ENCODE data around the gene RHBDD1. TPM values are rescaled to one million over a fixed set of nuclear protein-coding genes. Genes with fewer than 3 reads are reported as not detected.
A peak's percentile ranks its signal among the peaks of the same experiment; 100 is the strongest.

Gene RHBDD1
- total RNA-seq, 2 donors from 2014 or later: 47.2 to 49.4 TPM

DNA sequence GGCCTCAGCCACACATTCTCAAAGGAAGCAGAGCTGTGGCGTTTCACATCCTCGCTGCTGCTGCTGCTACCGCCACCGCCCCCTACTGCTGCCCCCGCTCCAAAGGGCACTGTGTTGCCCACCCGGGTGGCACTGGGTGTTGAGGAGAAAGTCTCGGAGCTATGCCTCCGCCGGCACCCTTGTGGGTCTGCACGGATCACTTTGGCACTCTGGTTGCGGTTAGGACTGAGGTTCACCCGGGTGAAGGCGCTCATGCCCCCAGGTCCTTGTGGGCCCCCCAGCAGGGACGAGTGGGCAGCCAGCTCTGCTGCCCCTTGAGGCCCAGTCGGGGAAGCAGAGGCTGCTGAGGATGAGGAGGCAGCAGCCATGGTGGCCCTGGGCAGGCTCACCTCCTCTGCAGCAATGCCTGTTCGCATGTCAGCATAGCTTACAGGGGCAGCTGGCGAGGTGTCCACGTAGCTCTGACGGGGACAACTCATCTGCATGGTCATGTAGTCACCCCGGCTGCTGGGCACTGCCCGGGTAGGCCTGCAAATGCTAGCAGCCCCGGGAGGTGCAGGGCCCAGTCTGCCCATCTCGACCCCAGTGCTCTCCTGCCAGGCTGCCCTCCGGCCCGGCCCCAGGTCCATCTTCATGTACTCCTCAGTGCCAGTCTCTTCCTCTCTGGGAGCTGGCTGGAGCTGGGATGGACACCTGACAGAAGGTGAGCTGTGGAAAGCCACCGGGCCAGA lies 40.4 kb upstream of the RHBDD1 start:
- Mint-ChIP-seq H3K4me1 (ENCODE audit: low read depth) (peaks cover 53% of the 10 kb centered on the region), H3K4me3 (no peak overlapping the region), H3K36me3 (ENCODE audit: insufficient read depth in 2 of 2) (no peaks in the 10 kb centered on the region), H3K9me3 (no peaks in the 10 kb centered on the region), H3K27me3 (ENCODE audit: low read depth) (no peaks in the 10 kb centered on the region), H3K27ac (no peak overlapping the region)
- ATAC-seq (replicated peaks in 1 of 2): no peak
- no peak for DNase-seq

DNA sequence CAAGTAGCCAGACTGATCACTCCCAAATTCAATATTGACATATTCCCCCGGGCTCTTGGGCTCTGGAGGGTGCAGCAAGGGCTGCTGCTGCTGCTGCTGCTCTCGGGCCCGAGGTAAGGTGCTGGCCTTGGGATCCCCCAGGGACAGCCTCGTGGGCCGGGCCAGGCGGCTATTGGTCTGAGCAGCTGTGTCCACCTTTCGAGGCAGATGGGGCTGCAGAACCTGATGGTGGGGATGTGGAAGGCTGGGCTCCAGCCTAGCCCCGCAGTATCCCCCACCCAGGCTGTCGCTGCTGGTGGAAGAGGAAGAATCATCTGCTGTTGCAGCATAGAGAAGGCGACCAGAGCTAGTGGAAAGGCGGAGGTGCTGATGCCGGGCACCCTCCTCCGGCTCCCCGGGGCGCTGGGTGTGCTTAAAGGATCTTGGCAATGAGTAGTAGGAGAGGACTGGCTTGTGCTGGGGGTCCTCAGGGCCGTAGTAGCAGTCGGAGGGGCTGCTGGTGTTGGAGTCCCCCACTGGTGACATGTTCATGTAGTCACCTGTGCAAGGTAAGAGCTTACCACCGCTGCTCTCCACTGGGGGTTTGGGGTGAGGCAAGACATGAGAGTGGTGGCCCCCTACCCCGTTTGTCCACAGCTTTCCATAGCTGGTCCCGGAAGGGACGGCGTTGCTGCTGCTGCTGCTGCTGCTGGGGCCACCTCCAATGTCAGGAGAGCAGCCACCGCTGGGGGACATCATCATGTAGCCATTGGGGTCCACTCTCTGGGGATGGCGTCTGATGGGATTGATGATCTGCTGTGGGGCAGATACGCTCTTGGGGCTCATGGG lies 39.6 kb upstream of the RHBDD1 start:
- peaks cover 53% of the 10 kb centered on the region for H3K4me1 Mint-ChIP-seq (ENCODE audit: low read depth)
- H3K9me3 Mint-ChIP-seq: no peaks in the 10 kb centered on the region
- H3K4me3 Mint-ChIP-seq: no peak overlapping the region
- no peaks in the 10 kb centered on the region for H3K27me3 Mint-ChIP-seq (ENCODE audit: low read depth)
- no peak overlapping the region for H3K27ac Mint-ChIP-seq
- H3K36me3 Mint-ChIP-seq (ENCODE audit: insufficient read depth in 2 of 2): no peaks in the 10 kb centered on the region
- ATAC-seq (replicated peaks in 1 of 2) (no peak), DNase-seq (no peak)

DNA sequence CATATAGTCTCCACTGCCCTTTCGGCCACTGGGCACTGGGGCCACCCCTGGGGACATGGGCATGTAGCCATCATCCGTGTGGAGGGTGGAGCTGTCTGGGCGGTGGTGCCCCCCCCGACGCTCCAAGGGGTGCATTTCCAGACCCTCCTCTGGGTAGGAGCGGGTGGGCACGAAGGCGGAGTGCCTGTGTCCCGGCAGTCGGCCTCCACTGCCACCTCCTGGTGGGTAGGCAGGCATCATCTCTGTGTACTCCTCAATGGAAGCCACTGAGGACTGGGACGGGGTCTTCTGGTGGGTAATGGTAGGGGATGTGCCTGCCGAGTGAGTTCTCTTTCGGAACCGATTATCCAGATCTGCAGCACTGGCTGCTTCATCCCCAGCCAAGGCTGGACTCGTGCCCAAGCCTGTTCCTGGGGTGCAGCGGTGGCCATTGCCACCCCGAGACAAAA lies 39.0 kb upstream of the RHBDD1 start:
- ATAC-seq (replicated peaks in 1 of 2) (no peak), DNase-seq (no peak)
- Mint-ChIP-seq H3K4me1 (ENCODE audit: low read depth) (peaks cover 59% of the 10 kb centered on the region), H3K9me3 (no peaks in the 10 kb centered on the region), H3K27ac (no peak overlapping the region), H3K27me3 (ENCODE audit: low read depth) (no peaks in the 10 kb centered on the region), H3K36me3 (ENCODE audit: insufficient read depth in 2 of 2) (no peaks in the 10 kb centered on the region), H3K4me3 (peak overlapping the region in 1 of 2 donors; percentile 36)

DNA sequence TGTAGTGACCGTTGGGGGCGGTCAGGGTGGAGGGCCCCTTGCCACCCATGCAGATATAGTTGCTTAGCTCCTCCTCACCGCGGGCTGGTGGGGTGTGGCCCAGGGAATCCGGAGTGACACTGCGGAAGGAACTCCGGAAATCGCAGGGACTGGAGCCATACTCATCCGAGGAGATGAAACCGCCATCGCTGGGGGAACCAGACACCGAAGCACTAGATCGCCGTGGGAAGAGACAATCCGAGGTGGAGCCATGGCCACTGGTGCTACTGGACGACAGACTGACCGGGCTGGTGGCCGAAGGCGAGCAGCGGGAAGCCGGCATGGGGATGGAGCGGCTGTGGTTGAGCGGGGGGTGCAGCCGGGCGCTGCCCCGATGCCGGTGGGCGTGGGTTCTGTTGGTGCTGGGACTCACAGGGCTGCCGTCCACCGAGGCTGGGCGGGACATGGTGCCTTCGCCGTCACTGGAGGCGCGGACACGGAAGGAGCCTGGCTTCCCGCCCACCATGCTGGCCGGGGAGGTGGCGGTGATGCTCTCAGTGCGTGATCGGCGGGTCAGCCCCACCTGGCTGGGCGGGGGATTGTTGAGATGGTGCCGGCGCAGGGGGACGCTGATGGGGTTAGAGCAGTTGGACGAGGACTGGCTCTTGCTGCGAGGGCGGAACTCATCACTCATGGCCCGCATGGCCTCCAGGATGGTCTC lies 38.4 kb upstream of the RHBDD1 start:
- DNase-seq (peak in 1 of 2 donors; percentile 2), ATAC-seq (replicated peaks in 1 of 2) (no peak)
- Mint-ChIP-seq H3K27me3 (ENCODE audit: low read depth) (peaks cover 2% of the 10 kb centered on the region), H3K36me3 (ENCODE audit: insufficient read depth in 2 of 2) (no peaks in the 10 kb centered on the region), H3K4me3 (peak overlapping the region; percentile 60 to 76), H3K27ac (no peak overlapping the region), H3K9me3 (no peaks in the 10 kb centered on the region), H3K4me1 (ENCODE audit: low read depth) (peaks cover 57% of the 10 kb centered on the region)

DNA sequence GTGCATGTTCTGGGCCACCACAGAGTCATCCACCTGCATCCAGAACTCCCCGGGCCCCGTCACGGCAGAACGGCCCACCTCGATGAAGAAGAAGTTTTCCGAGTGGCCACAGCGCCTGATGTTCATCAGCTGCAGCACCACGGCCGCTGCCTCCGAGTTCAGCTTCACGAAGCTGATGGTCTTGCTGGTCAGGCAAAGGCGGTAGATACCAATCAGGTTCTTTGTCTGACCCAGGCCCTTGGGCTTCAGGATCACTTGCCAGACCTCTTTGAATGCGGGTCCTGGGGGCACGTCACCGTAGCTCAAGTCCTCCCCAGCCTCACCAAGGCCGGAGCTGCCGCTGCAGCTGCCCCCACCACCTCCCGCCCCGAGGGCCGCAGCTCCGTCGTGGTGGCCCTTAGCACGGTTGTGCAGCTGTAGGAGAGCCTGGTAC lies 37.8 kb upstream of the RHBDD1 start:
- Mint-ChIP-seq H3K9me3 (no peaks in the 10 kb centered on the region), H3K36me3 (ENCODE audit: insufficient read depth in 2 of 2) (no peaks in the 10 kb centered on the region), H3K27me3 (ENCODE audit: low read depth) (peaks cover 7% of the 10 kb centered on the region), H3K4me1 (ENCODE audit: low read depth) (peaks cover 55% of the 10 kb centered on the region), H3K4me3 (peak overlapping the region; percentile 76 to 92), H3K27ac (no peak overlapping the region)
- ATAC-seq (replicated peaks in 1 of 2): no peak
- no peak for DNase-seq

DNA sequence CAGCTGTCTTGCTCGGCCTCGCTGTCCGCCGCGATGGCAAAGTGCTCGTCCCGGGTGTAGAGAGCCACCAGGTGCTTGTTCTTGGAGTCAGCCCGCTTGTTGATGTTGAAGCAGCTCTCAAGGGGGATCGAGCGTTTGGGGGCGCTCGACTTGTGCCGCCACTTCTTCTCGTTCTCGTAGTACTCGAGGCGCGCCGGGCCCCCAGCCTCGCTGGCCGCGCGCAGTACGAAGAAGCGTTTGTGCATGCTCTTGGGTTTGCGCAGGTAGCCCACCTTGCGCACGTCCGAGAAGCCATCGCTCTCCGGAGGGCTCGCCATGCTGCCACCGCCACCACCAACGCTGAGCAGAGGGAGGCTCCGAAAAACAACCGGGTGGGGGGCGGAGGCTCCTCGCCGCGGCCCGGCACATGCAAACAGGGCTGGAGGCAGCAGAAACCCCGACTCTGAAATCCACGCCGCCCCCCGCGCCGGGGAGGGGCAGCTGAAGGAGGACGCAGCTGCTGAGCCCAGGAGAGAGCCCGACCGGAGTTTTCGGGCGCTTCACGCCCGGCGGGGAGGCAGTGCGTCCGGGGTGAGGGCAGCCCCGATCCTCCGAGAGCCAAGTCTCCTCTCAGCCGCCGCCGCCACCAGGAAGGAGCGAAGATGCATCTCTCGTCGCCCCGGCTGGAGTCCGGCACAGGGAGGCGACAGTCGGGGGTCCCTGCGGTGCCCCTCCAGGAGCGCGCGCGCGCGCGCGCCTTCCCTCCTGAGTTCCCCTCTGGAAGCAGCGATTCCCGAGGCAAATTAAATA lies 37.2 kb upstream of the RHBDD1 start:
- H3K27ac Mint-ChIP-seq: no peak overlapping the region

DNA sequence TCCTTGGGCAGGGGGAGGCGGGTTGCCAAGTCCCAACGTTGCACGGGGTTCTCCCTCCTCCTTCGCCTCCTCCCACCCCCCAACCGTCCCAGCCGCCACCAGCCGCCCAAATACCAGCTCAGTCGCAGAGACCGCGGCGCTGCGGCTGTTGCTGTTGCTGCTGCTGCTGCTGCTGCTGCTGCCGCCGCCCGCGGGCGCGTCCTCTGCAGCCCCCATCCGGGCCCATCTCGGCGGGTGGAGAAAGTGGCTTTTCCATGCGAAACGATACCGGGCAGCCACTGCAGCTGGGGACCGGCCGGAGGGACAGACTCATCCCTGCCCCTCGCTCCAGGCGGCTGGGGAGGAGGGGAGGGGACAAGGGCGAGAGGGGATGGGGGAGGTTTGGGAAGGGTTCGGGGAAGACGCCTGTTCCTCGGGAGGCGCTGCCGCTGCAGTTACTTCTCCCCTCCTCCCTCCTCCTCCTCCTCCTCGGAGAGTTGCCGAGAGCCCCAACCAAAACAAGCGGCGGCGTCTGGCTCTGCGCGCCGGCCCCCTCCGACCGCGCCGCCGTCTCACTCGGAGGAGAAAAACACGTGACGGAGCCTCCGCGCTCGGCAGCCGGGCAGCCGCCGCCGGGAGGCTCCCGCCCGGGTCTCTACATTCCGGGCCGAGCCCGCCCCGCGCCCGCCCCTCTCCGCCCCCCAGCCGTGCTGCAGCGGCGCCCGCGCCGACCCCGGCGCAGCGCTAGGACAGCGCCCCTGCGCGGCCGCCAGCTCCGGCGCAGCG lies 36.5 kb upstream of the RHBDD1 start, which contains the start of gene IRS1:
Gene IRS1, minus strand, starts transcription at position 610 of the 765 bp plus-strand sequence. CDS start 1,082 bp downstream, outside the sequence.
- DNase-seq: peak; percentile 66 to 71
- ATAC-seq (replicated peaks in 1 of 2): peak; percentile 60 to 64
- H3K9me3 Mint-ChIP-seq: no peaks in the 10 kb centered on the region
- peak within 1 kb of the TSS; percentile 76 to 92 for H3K4me3 Mint-ChIP-seq
- no peak within 1 kb of the TSS for H3K27ac Mint-ChIP-seq
- H3K4me1 Mint-ChIP-seq (ENCODE audit: low read depth): peaks cover 41% of the 10 kb centered on the region
- H3K36me3 Mint-ChIP-seq (ENCODE audit: insufficient read depth in 2 of 2): no peaks in the 10 kb centered on the region
- peaks cover 15% of the 10 kb centered on the region for H3K27me3 Mint-ChIP-seq (ENCODE audit: low read depth)

More for the DNA sequence above, 37.2 kb upstream of the RHBDD1 start:
- ATAC-seq (replicated peaks in 1 of 2) (peak; percentile 29 to 39), DNase-seq (peak; percentile 46 to 59)
- no peaks in the 10 kb centered on the region for H3K36me3 Mint-ChIP-seq (ENCODE audit: insufficient read depth in 2 of 2)
- peaks cover 49% of the 10 kb centered on the region for H3K4me1 Mint-ChIP-seq (ENCODE audit: low read depth)
- peak overlapping the region; percentile 76 to 92 for H3K4me3 Mint-ChIP-seq
- no peaks in the 10 kb centered on the region for H3K9me3 Mint-ChIP-seq
- H3K27me3 Mint-ChIP-seq (ENCODE audit: low read depth): peaks cover 12% of the 10 kb centered on the region

DNA sequence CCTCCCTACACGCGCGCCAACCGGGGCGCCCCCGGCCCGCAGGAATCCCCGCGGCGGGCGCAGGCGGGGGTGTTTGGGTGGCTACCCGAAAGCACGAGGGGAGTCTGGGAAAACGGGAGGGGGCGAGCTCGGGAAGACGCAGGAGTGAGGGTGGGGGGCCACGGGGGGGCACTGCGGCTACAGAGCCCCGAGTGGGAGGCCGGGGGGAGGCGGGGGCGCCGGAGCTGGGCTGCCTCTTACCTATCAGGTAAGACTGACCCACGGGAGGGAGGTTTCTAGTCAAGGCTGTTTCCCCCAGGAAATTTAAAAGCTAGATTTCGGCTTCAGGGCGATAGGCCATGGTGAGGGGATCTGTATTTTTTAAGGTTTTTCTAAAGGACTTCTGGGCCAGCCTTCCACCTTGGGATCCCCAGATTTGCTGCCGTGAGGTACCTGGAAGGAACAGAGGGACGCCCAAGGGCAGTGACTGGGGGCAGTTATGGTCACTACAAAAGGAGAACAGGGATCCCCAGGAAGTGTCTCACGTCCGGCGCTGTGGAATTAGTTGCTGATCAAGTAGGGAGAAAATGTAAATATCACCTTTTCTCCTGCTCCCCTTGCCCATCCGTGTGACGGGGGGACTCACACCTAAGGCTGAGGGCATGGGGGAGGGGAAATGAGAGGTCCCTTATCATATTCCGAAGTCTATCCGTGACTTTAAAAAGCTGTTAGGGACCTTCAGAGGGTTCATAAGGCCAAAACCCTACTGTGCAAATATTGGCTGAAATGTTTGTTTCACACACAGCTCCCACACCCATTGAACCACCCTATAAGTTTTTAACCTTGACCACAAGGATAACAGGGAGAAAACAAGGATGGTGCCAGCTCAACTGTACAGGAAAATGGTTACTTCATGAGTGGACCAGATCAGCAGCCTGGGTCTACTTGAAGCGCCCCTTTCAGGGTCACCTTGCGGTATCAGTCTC lies 35.6 kb upstream of the RHBDD1 start:
- no peaks in the 10 kb centered on the region for H3K9me3 Mint-ChIP-seq
- ATAC-seq (replicated peaks in 1 of 2): no peak
- H3K36me3 Mint-ChIP-seq (ENCODE audit: insufficient read depth in 2 of 2): no peaks in the 10 kb centered on the region
- peak overlapping the region; percentile 34 for H3K27ac Mint-ChIP-seq
- peak in 1 of 2 donors; percentile 2 for DNase-seq
- H3K4me1 Mint-ChIP-seq (ENCODE audit: low read depth): peaks cover 33% of the 10 kb centered on the region
- peak overlapping the region; percentile 76 for H3K4me3 Mint-ChIP-seq
- peaks cover 19% of the 10 kb centered on the region for H3K27me3 Mint-ChIP-seq (ENCODE audit: low read depth)

DNA sequence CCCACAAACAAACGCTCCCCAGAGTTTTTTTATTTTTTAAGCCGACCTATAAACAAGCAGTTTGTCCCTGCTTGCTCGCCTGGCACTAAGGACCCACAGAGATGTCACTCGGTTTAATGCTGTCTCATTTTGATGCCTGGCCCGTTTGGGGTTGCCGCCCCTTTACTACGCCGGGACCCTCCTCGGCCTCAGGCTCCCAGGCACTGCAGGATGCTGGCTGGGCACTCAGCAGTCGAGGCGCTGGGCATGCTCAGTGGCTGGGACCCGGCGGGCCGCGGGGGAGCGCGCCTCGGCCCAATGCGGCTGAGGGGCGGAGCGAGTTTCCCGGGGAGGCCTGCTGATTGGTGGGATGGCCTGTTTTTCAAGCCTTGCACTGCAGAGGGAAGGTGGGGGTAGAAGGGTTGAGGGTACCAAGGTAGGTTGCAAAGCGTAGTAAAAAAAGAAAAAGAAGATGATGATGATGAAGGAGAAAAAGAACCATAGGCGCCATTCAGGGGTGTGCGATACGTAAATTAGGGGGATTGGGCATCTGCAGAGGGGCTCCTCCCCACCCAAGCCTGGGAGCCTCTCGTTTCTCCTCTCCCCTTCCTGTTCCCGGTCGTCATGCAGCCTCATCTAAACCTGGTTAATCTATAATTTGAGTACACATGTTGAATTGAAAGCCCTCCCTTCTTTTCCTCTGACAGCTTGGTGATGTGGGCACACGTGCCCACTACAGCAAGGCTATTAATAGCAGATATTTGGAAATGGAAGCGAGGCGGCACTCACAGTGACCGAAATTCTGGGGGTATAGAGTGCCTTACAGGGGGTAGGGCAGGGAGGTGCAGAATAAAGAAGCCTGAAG lies 34.7 kb upstream of the RHBDD1 start:
- peak overlapping the region; percentile 76 for H3K4me3 Mint-ChIP-seq
- H3K4me1 Mint-ChIP-seq (ENCODE audit: low read depth): peaks cover 25% of the 10 kb centered on the region
- H3K9me3 Mint-ChIP-seq: no peaks in the 10 kb centered on the region
- no peaks in the 10 kb centered on the region for H3K36me3 Mint-ChIP-seq (ENCODE audit: insufficient read depth in 2 of 2)
- H3K27ac Mint-ChIP-seq: peak overlapping the region; percentile 34
- DNase-seq (peak; percentile 86 to 88), ATAC-seq (replicated peaks in 1 of 2) (peak; percentile 75 to 79)
- peaks cover 19% of the 10 kb centered on the region for H3K27me3 Mint-ChIP-seq (ENCODE audit: low read depth)

DNA sequence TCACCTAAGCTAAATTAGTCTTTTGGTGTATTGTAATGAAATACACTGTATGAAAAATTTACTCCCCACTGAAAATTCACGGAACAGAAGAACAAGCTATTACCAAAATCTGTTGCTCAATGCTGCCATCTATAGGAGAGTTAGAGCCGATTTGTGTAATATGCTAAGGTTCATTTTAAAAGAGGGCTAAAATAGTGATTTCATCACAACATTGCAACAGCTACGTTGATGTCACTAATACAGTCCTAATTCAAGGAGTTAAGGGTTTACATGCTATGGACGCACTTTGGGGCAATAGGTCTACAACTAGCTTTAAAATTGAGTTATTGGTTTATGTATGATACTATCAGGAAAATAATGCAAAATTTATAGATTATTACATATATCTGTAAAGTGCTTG lies 33.3 kb upstream of the RHBDD1 start:
- ATAC-seq (replicated peaks in 1 of 2) (no peak), DNase-seq (no peak)
- H3K4me1 Mint-ChIP-seq (ENCODE audit: low read depth): peaks cover 25% of the 10 kb centered on the region
- H3K27me3 Mint-ChIP-seq (ENCODE audit: low read depth): peaks cover 28% of the 10 kb centered on the region
- H3K27ac Mint-ChIP-seq: no peak overlapping the region
- H3K4me3 Mint-ChIP-seq: no peak overlapping the region
- H3K36me3 Mint-ChIP-seq (ENCODE audit: insufficient read depth in 2 of 2): no peaks in the 10 kb centered on the region
- H3K9me3 Mint-ChIP-seq: no peaks in the 10 kb centered on the region

Data from activated T-cell treated with anti-CD3 and anti-CD28 coated beads, Interleukin-2, amount 50 U/mL, for 72 hours (primary cell).